Ishikawa (cell line): ENCODE data around the gene TLK1.

ENCODE experiments used
- CEBPB ChIP-seq: IDR thresholded peaks from 2 replicates; pipeline ENCODE4 v1.6.1; 2012
- CREB1 ChIP-seq: IDR thresholded peaks from 2 replicates; pipeline ENCODE4 v1.6.1; 2012; ENCODE audit warnings: low read depth
- EGR1 ChIP-seq: IDR thresholded peaks from 2 replicates; pipeline ENCODE4 v1.6.1; 2012
- EP300 ChIP-seq: IDR thresholded peaks from 2 replicates; pipeline ENCODE4 v1.6.1; 2012; ENCODE audit warnings: borderline replicate concordance
- FOXM1 ChIP-seq: IDR thresholded peaks from 2 replicates; pipeline ENCODE4 v1.6.1; 2012; ENCODE audit warnings: low read depth, borderline replicate concordance
- NFIC ChIP-seq: IDR thresholded peaks from 2 replicates; pipeline ENCODE4 v1.6.1; 2012
- RAD21 ChIP-seq: IDR thresholded peaks from 2 replicates; pipeline ENCODE4 v1.6.1; 2012; ENCODE audit warnings: low read depth
- TAF1 ChIP-seq: IDR thresholded peaks from 2 replicates; pipeline ENCODE4 v1.6.1; 2012; ENCODE audit warnings: low read depth, mild to moderate bottlenecking
- TCF12 ChIP-seq: IDR thresholded peaks from 2 replicates; pipeline ENCODE4 v1.6.1; 2012; ENCODE audit warnings: low read depth
- TEAD4 ChIP-seq: IDR thresholded peaks from 2 replicates; pipeline ENCODE4 v1.6.1; 2012
- YY1 ChIP-seq: IDR thresholded peaks from 2 replicates; pipeline ENCODE4 v1.6.1; 2012; ENCODE audit warnings: low read depth
- ZBTB7A ChIP-seq: IDR thresholded peaks from 2 replicates; pipeline ENCODE4 v1.6.1; 2012; ENCODE audit warnings: low read depth
- TF ChIP-seq, protein P1 (sequence below): IDR thresholded peaks from 2 replicates; pipeline ENCODE4 v1.6.1; 2012
- TF ChIP-seq, protein P2 (sequence below): IDR thresholded peaks from 2 replicates; pipeline ENCODE4 v1.6.1; 2012
- TF ChIP-seq, protein P3 (sequence below): IDR thresholded peaks from 2 replicates; pipeline ENCODE4 v1.6.1; 2012; ENCODE audit warnings: low read depth, mild to moderate bottlenecking

Gene TLK1

DNA sequence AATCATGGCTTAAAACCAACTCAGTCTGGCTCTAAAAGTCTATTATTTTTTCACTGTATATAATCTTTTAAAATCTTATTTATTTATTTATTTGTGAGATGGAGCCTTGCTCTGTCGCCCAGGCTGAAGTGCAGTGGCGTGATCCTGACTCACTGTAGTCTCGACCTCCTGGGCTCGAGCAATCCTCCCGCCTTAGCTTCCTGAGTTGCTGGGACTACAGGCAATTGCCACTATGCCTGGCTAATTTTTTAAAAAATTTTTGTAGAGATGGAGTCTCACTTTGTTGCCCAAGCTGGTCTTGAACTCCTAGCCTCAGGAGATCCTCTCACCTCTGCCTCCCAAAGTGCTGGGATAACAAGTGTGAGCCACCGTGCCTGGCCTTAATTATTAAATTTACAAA, 217.1 kb downstream of the TLK1 start:
- TF ChIP-seq EP300 (no peak), RAD21 (no peak), NFIC (no peak), CREB1 (no peak), FOXM1 (no peak), ZBTB7A (no peak), YY1 (no peak)
- TF ChIP-seq, protein P1, sequence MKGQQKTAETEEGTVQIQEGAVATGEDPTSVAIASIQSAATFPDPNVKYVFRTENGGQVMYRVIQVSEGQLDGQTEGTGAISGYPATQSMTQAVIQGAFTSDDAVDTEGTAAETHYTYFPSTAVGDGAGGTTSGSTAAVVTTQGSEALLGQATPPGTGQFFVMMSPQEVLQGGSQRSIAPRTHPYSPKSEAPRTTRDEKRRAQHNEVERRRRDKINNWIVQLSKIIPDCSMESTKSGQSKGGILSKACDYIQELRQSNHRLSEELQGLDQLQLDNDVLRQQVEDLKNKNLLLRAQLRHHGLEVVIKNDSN: no peak
- TF ChIP-seq, protein P2, sequence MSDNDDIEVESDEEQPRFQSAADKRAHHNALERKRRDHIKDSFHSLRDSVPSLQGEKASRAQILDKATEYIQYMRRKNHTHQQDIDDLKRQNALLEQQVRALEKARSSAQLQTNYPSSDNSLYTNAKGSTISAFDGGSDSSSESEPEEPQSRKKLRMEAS: no peak
- TF ChIP-seq, protein P3, sequence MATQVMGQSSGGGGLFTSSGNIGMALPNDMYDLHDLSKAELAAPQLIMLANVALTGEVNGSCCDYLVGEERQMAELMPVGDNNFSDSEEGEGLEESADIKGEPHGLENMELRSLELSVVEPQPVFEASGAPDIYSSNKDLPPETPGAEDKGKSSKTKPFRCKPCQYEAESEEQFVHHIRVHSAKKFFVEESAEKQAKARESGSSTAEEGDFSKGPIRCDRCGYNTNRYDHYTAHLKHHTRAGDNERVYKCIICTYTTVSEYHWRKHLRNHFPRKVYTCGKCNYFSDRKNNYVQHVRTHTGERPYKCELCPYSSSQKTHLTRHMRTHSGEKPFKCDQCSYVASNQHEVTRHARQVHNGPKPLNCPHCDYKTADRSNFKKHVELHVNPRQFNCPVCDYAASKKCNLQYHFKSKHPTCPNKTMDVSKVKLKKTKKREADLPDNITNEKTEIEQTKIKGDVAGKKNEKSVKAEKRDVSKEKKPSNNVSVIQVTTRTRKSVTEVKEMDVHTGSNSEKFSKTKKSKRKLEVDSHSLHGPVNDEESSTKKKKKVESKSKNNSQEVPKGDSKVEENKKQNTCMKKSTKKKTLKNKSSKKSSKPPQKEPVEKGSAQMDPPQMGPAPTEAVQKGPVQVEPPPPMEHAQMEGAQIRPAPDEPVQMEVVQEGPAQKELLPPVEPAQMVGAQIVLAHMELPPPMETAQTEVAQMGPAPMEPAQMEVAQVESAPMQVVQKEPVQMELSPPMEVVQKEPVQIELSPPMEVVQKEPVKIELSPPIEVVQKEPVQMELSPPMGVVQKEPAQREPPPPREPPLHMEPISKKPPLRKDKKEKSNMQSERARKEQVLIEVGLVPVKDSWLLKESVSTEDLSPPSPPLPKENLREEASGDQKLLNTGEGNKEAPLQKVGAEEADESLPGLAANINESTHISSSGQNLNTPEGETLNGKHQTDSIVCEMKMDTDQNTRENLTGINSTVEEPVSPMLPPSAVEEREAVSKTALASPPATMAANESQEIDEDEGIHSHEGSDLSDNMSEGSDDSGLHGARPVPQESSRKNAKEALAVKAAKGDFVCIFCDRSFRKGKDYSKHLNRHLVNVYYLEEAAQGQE: no peak

DNA sequence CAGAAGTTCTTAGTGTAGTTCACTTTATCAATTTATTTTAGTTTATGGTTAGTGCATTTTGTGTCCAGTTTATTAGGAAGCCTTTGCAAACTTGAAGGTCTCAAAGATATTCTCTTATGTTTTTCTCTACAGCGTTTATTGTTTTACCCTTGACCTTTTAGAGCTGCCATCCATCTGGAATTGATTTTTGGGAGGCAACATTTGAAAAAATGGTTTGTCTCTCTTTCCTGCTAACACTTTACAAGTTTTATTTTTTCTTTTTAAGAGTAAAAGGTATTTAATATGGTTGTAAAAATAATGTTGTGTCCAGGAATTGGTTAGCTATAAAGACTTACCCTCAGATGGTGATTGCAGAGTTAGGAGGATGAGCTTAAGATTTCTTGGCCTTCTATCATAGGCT, 217.7 kb downstream of the TLK1 start:
- no peak for TF ChIP-seq CREB1
- no peak for TF ChIP-seq YY1
- no peak for TF ChIP-seq RAD21
- TF ChIP-seq, protein P2: no peak
- TF ChIP-seq TAF1: no peak
- no peak for TF ChIP-seq NFIC
- no peak for TF ChIP-seq CEBPB
- TF ChIP-seq TEAD4: no peak
- TF ChIP-seq, protein P3: no peak
- no peak for TF ChIP-seq ZBTB7A
- TF ChIP-seq TCF12: no peak
- TF ChIP-seq EP300: no peak
- no peak for TF ChIP-seq FOXM1
- TF ChIP-seq, protein P1: no peak
- TF ChIP-seq EGR1: no peak

DNA sequence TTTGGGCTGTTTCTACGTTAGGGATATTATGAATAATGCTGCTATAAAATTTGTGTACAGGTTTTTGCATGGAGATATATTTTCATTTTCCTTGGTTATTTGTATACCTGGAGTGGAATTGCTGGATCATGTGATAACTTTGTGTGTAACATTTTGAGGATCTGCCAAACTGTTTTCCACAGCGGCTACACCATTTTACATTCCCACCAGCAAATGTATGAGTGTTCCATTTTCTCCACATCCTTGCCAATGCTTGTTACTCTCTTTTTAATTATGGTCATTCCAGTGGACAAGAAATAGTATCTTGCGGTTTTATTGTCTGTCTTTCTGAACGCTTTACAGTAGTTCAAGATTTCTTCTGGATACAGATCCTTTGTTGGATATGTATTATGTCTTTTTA, 218.1 kb downstream of the TLK1 start:
- TF ChIP-seq FOXM1 (no peak), TCF12 (no peak), YY1 (no peak), CREB1 (no peak), NFIC (no peak)
- TF ChIP-seq, protein P3: no peak
